CD14-positive monocyte (primary cell): ENCODE results near the gene TRAPPC8. TPM values are rescaled to one million over a fixed set of nuclear protein-coding genes. Genes with fewer than 3 reads are reported as not detected.
"Not testable (repeated sequence)": the region's sequence is repeated elsewhere in the genome, so short reads cannot be mapped to it uniquely, and the experiment has no call there.

ENCODE experiments used
- DNase-seq, 3 donors: peaks; one replicate each; pipeline ENCODE4 v3.0.0-alpha.2; 2011 to 2022
- H2AFZ ChIP-seq: 2 replicates; pipeline ENCODE4 v1.6.0; 2012; ENCODE audit warnings: mild to moderate bottlenecking, low read depth, low read length, inconsistent platforms; ENCODE audit not compliant: insufficient read depth, poor library complexity, severe bottlenecking
- H3K27ac ChIP-seq, 2 donors: 1 replicate in 1 of 2; 2 replicates in 1 of 2; pipeline ENCODE4 v1.5.1; 2012 to 2013; ENCODE audit warnings: low read length in 2 of 2, control low read depth in 1 of 2, inconsistent platforms in 1 of 2, low read depth in 1 of 2, mild to moderate bottlenecking in 1 of 2
- H3K27me3 ChIP-seq, 2 donors: one replicate each; pipeline versions ENCODE4 v1.6.0 to v1.6.1; 2011 to 2013; ENCODE audit warnings: low read length in 2 of 2; ENCODE audit not compliant: control insufficient read depth in 2 of 2, insufficient read depth in 2 of 2
- H3K36me3 ChIP-seq, 2 donors: replicated peaks in 1 of 2; 1 replicate in 1 of 2; 2 replicates in 1 of 2; pipeline versions ENCODE4 v1.5.1 to v1.6.1; 2012 to 2013; ENCODE audit warnings: low read length in 2 of 2, control low read depth in 1 of 2, inconsistent platforms in 1 of 2, mild to moderate bottlenecking in 1 of 2; ENCODE audit not compliant: insufficient read depth in 2 of 2, control insufficient read depth in 1 of 2
- H3K4me1 ChIP-seq, 2 donors: 1 replicate in 1 of 2; 2 replicates in 1 of 2; pipeline versions ENCODE4 v1.5.1 to v1.6.1; 2012 to 2013; ENCODE audit warnings: low read length in 2 of 2, control low read depth in 1 of 2, inconsistent platforms in 1 of 2, mild to moderate bottlenecking in 1 of 2, moderate library complexity in 1 of 2; ENCODE audit not compliant: insufficient read depth in 2 of 2, control insufficient read depth in 1 of 2
- H3K4me2 ChIP-seq: replicated peaks from 2 replicates; pipeline ENCODE3; 2012; ENCODE audit warnings: low read length, moderate library complexity, mild to moderate bottlenecking; ENCODE audit not compliant: poor library complexity, severe bottlenecking; ENCODE audit errors: extremely low read depth
- H3K4me3 ChIP-seq, 3 experiments: fragments of 200-600 bp in 1 of 3; sonication (generic) in 1 of 3; replicated peaks in 1 of 3; 1 replicate in 2 of 3; 2 replicates in 1 of 3; pipeline ENCODE4 v1.5.1; 2011 to 2013; ENCODE audit warnings: low read length in 3 of 3, mild to moderate bottlenecking in 3 of 3, control low read depth in 2 of 3, low read depth in 2 of 3, inconsistent platforms in 1 of 3, moderate library complexity in 1 of 3
- H3K79me2 ChIP-seq: 2 replicates; pipeline ENCODE4 v1.6.0; 2012; ENCODE audit warnings: mild to moderate bottlenecking, control low read depth, inconsistent platforms, low read length, moderate library complexity; ENCODE audit not compliant: insufficient read depth
- H3K9ac ChIP-seq: 2 replicates; pipeline ENCODE4 v1.6.0; 2017; ENCODE audit warnings: low read length, mild to moderate bottlenecking; ENCODE audit not compliant: insufficient read depth, poor library complexity, severe bottlenecking
- H3K9me3 ChIP-seq, 2 donors: replicated peaks in 1 of 2; 1 replicate in 1 of 2; 2 replicates in 1 of 2; pipeline versions ENCODE4 v1.5.1 to v1.6.1; 2012 to 2013; ENCODE audit warnings: low read length in 2 of 2, control low read depth in 1 of 2; ENCODE audit not compliant: control insufficient read depth in 1 of 2, insufficient read depth in 1 of 2
- H4K20me1 ChIP-seq: 2 replicates; pipeline ENCODE4 v1.6.0; 2012; ENCODE audit warnings: mild to moderate bottlenecking, low read length, control low read depth, moderate library complexity; ENCODE audit not compliant: insufficient read depth
- H3K27ac Mint-ChIP-seq, 7 donors: one replicate each; pipeline ENCODE4 v1.8.0; 2020; ENCODE audit warnings: mild to moderate bottlenecking in 7 of 7, mixed read lengths in 7 of 7, moderate library complexity in 6 of 7, inconsistent platforms in 2 of 7
- H3K27me3 Mint-ChIP-seq, 3 donors: one replicate each; pipeline ENCODE4 v1.8.0; 2021 to 2022; ENCODE audit warnings: low read depth in 3 of 3, mild to moderate bottlenecking in 3 of 3, mixed read lengths in 3 of 3, moderate library complexity in 3 of 3, inconsistent platforms in 1 of 3
- H3K36me3 Mint-ChIP-seq, 2 donors: one replicate each; pipeline ENCODE4 v1.8.0; 2020; ENCODE audit warnings: mixed read lengths in 2 of 2, inconsistent platforms in 1 of 2, mild to moderate bottlenecking in 1 of 2
- H3K4me1 Mint-ChIP-seq: one replicate; pipeline ENCODE4 v1.8.0; 2020; ENCODE audit warnings: mild to moderate bottlenecking, mixed read lengths
- H3K4me3 Mint-ChIP-seq, 2 donors: one replicate each; pipeline ENCODE4 v1.8.0; 2020; ENCODE audit warnings: mild to moderate bottlenecking in 2 of 2, mixed read lengths in 2 of 2, moderate library complexity in 1 of 2
- H3K9me3 Mint-ChIP-seq, 7 donors: one replicate each; pipeline ENCODE4 v1.8.0; 2020 to 2022; ENCODE audit warnings: mixed read lengths in 7 of 7, mild to moderate bottlenecking in 6 of 7, moderate library complexity in 6 of 7, inconsistent platforms in 2 of 7
- WGBS: methylation state at CpG from one replicate; pipeline ENCODE4 v1.1.5; 2013; ENCODE audit warnings: missing lambda C conversion rate; ENCODE audit not compliant: insufficient coverage; 5-methylcytosine and 5-hydroxymethylcytosine counted together
- intact Hi-C, 2 donors: fragments of 100-400 bp; cut with micrococcal nuclease; formaldehyde crosslinking; loops; one replicate each; pipeline versions ENCODE4 v1.15.0 to v1.15.1; 2023
- polyA plus RNA-seq, 3 donors: library from polyadenylated mRNA; depleted of rRNA in 1 of 3; unstranded in 2 of 3; stranded (reverse) in 1 of 3; fragments of 300-500 nt in 2 of 3; fragments of >200 nt in 1 of 3; fragmentation: Illumina TruSeq in 2 of 3; gene quantifications; 1 replicate in 2 of 3; 2 replicates in 1 of 3; pipeline ENCODE4 v1.2.3, GENCODE V29; 2012 to 2021
- TF ChIP-seq, protein P1 (sequence below): fragments of 200-600 bp; IDR thresholded peaks from one replicate; pipeline ENCODE4 v1.8.0; 2022; ENCODE audit warnings: antibody characterized with exemption, mild to moderate bottlenecking

Gene TRAPPC8
- polyA plus RNA-seq, 3 donors = 16.2 to 52.7 (median 22.1) TPM

DNA sequence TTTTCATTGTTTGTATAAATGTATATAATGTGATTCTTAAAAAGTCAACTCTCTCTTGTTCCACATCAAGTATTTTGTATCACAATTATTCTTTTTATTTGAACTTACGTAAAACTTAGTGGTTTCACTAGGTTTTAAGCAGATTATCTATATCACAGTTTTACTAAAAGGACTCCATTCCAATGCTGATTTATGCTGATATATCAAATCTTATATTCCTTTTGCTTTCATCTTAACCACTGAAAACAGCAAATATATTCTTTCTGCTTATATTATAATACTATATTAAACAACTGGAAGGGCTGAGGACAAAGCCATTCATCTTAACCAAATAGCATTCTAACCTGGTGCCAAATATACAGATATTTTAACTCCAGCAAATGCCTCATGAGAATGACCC, 24.2 kb downstream of the TRAPPC8 start:
- Histone ChIP-seq H2AFZ (no peak overlapping the region), H3K9ac (no peak overlapping the region), H3K79me2 (peaks cover 68% of the 10 kb centered on the region), H3K4me1 (no peaks in the 10 kb centered on the region), H3K36me3 (peaks cover 61 to 86% of the 10 kb centered on the region in 2 donors), H4K20me1 (peaks cover 89% of the 10 kb centered on the region), H3K27ac (no peak overlapping the region), H3K27me3 (no peaks in the 10 kb centered on the region), H3K4me3 (no peak overlapping the region), H3K4me2 (no peak overlapping the region), H3K9me3 (no peaks in the 10 kb centered on the region)
- no CpG with 5 or more reads among the region's 1 CpG for WGBS
- Mint-ChIP-seq H3K27me3 (no peaks in the 10 kb centered on the region), H3K4me3 (no peak overlapping the region), H3K9me3 (no peaks in the 10 kb centered on the region), H3K27ac (peak overlapping the region in 1 of 7 donors; percentile 40), H3K36me3 (peaks cover 47 to 83% of the 10 kb centered on the region in 2 donors), H3K4me1 (no peaks in the 10 kb centered on the region)
- TF ChIP-seq, protein P1, sequence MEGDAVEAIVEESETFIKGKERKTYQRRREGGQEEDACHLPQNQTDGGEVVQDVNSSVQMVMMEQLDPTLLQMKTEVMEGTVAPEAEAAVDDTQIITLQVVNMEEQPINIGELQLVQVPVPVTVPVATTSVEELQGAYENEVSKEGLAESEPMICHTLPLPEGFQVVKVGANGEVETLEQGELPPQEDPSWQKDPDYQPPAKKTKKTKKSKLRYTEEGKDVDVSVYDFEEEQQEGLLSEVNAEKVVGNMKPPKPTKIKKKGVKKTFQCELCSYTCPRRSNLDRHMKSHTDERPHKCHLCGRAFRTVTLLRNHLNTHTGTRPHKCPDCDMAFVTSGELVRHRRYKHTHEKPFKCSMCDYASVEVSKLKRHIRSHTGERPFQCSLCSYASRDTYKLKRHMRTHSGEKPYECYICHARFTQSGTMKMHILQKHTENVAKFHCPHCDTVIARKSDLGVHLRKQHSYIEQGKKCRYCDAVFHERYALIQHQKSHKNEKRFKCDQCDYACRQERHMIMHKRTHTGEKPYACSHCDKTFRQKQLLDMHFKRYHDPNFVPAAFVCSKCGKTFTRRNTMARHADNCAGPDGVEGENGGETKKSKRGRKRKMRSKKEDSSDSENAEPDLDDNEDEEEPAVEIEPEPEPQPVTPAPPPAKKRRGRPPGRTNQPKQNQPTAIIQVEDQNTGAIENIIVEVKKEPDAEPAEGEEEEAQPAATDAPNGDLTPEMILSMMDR = no peak
- intact Hi-C loops = loop anchor here in 1 of 2 donors (10.0 kb wide), 1 partner anchor 64 kb away; no protein-coding TSS in a partner anchor
- no peak for DNase-seq

DNA sequence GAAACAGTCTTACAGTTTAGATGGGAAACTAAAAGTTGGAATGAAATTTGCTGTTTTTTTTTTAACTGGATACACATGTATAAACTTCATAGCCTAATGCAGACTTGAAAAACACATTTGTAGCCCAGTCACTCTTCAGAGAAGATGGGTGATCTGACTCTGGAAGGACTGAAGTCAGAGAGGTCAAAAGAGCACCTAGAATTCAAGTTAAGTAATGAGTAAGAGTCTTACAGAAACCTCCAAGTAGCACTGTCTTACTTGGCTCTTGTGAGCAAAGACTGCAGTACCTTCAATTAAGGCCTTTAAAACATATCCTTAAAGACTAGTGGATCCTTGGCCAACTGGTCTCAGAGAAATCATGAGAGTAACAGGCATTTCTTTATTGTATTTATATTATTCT, 41.9 kb downstream of the TRAPPC8 start:
- TF ChIP-seq, protein P1 = no peak
- H3K36me3 ChIP-seq = peaks cover 90 to 98% of the 10 kb centered on the region in 2 donors
- intact Hi-C loops = no loop called here

DNA sequence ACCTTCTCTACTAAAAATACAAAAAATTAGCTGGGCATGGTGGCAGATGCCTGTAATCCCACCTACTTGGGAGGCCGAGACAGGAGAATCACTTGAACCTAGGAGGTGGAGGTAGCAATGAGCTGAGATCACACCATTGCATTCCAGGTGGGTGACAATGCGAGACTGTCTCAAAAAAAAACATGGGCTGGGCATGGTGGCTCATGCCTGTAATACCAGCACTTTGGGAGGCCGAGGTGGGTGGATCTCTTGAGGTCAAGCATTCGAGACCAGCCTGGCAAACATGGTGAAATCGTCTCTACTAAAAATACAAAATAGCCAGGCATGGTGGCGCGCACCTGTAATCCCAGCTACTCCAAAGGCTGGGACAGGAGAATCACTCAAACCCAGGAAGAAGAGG, 43.2 kb downstream of the TRAPPC8 start:
- H3K4me3 Mint-ChIP-seq, H3K4me2 ChIP-seq, H3K27me3 Mint-ChIP-seq, H3K9ac ChIP-seq, H3K27ac Mint-ChIP-seq, H3K79me2 ChIP-seq, H3K4me3 ChIP-seq, H4K20me1 ChIP-seq, intact Hi-C loops, DNase-seq, H3K4me1 Mint-ChIP-seq, H3K9me3 Mint-ChIP-seq, H3K27me3 ChIP-seq, H3K4me1 ChIP-seq, H3K9me3 ChIP-seq, H2AFZ ChIP-seq, H3K27ac ChIP-seq: not testable (repeated sequence)
- 93% methylated on average over 4 of the region's 7 CpGs for WGBS
- peaks cover 88 to 98% of the 10 kb centered on the region in 2 donors for H3K36me3 ChIP-seq
- H3K36me3 Mint-ChIP-seq = peaks cover 72 to 79% of the 10 kb centered on the region in 2 donors

More for the DNA sequence above, 41.9 kb downstream of the TRAPPC8 start:
- Histone ChIP-seq H3K27me3 (no peaks in the 10 kb centered on the region), H3K4me1 (no peaks in the 10 kb centered on the region), H3K9me3 (no peaks in the 10 kb centered on the region), H3K9ac (no peak overlapping the region), H3K4me3 (no peak overlapping the region), H3K4me2 (no peak overlapping the region), H2AFZ (no peak overlapping the region), H3K27ac (no peak overlapping the region), H3K79me2 (no peaks in the 10 kb centered on the region), H4K20me1 (no peaks in the 10 kb centered on the region)
- Mint-ChIP-seq H3K4me3 (no peak overlapping the region), H3K9me3 (peaks cover 0 to 3% (median 0%) of the 10 kb centered on the region in 7 donors), H3K27me3 (no peaks in the 10 kb centered on the region), H3K27ac (no peak overlapping the region), H3K4me1 (no peaks in the 10 kb centered on the region), H3K36me3 (peaks cover 66 to 79% of the 10 kb centered on the region in 2 donors)
- DNase-seq = no peak
